GM12874 (cell line): ENCODE measurements around the gene SYNJ2.

Experiments
- TF ChIP-seq, protein P1 (sequence below): IDR thresholded peaks from 2 replicates; pipeline ENCODE4 v1.5.1; 2011; ENCODE audit warnings: low read depth, mild to moderate bottlenecking, control low read depth, low read length, moderate library complexity; ENCODE audit not compliant: insufficient read depth

SYNJ2 gene

DNA sequence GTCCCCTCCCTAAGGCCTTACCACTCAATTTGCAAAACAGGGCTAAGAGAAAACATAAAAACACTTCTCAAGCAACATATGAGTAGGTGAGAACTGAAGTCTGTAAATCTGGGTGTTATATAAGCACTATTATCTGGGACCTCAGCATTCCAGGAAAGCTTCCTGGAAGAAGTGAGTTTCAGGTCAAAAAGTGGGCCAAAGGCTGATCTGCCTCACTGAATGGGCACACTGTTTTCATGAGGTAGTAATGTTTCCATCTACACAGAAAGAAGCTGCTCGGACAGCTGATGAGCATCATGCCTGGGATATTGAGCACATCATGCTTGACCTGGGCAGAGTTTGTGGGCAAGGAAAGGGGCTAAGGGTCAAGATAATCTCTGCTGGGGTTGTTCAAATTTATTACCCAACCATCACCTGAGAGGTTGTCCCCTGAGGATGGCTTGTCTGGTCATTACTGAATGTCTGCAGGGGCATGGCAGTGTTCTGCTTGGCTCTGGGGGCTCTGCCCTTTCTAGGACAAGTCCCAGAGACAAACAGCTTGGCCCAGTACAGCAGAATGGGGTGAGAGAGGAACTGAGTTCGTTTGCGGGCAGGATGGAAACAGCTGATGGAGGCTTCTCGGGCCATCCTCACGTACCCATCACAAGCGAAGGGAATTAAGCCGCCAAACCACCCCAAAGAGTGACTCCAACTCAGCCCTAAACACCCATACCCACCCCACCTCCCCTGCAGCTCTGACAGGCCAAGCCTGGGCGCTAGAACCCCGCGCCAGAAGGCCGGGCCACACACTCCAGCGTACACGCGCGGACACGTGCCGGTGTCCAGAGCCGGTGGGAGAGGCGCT lies 1.2 kb upstream of the SYNJ2 start:
- TF ChIP-seq, protein P1, sequence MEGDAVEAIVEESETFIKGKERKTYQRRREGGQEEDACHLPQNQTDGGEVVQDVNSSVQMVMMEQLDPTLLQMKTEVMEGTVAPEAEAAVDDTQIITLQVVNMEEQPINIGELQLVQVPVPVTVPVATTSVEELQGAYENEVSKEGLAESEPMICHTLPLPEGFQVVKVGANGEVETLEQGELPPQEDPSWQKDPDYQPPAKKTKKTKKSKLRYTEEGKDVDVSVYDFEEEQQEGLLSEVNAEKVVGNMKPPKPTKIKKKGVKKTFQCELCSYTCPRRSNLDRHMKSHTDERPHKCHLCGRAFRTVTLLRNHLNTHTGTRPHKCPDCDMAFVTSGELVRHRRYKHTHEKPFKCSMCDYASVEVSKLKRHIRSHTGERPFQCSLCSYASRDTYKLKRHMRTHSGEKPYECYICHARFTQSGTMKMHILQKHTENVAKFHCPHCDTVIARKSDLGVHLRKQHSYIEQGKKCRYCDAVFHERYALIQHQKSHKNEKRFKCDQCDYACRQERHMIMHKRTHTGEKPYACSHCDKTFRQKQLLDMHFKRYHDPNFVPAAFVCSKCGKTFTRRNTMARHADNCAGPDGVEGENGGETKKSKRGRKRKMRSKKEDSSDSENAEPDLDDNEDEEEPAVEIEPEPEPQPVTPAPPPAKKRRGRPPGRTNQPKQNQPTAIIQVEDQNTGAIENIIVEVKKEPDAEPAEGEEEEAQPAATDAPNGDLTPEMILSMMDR = no peak

GRCh38 chr6:157981132-157981394 lies 600 bp upstream of the SYNJ2 start:
- TF ChIP-seq, protein P1 = no peak

- TF ChIP-seq, protein P1 = no peak
These were observed 469 bp downstream of the SYNJ2 start for GRCh38 chr6:157982102-157982562.

GRCh38 chr6:157982563-157983405 lies 1.1 kb downstream of the SYNJ2 start:
- TF ChIP-seq, protein P1 = no peak

DNA sequence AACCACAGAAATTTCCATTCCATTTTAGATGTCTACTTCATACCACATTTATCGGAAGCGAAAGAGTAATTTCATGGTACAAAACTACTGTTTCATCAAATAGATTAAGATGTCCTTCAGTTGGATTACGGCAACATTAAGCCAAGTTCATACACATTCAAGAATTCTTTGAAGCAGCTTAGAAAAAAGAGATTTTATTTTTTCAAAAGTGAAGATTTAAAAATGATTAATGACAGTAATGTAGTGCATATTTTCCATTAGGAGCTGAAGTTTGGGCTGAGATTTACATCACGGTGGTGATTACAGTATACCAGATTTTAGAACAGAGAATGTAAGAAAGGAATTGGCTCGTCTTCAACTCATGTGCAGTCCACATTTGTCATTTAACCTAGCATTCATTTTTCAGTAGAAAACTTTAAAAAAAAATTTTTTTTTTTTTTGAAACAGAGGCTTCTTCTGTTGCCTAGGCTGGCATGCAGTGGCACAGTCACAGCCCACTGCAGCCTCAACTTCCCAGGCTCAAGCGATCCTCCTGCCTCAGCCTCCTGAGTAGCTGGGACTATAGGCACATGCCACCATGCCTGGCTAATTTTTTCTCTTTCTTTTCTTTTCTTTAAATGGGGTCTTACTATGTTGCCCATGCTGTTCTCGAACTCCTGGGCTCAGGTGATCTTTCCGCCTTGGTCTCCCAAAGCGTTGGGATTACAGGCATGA lies 1.9 kb downstream of the SYNJ2 start:
- TF ChIP-seq, protein P1 = no peak

DNA sequence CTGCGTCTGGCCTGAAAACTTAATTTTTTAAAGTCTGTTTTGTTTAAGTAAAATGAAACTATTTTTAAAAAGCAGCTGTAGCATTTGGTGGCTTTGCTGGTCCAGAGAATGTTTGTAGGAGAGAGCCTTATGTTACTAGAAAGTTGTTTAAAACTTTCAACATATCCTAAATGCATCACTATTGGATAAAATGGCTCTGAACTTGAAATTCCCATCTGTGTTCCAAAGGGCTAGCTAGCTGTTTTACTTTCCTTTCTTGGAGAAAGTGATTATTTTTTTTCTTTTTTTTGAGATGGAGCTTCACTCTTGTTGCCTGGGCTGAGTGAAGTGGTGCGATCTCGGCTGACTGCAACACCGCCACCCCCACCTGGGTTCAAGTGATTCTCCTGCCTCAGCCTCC lies 2.5 kb downstream of the SYNJ2 start:
- TF ChIP-seq, protein P1 = no peak

DNA sequence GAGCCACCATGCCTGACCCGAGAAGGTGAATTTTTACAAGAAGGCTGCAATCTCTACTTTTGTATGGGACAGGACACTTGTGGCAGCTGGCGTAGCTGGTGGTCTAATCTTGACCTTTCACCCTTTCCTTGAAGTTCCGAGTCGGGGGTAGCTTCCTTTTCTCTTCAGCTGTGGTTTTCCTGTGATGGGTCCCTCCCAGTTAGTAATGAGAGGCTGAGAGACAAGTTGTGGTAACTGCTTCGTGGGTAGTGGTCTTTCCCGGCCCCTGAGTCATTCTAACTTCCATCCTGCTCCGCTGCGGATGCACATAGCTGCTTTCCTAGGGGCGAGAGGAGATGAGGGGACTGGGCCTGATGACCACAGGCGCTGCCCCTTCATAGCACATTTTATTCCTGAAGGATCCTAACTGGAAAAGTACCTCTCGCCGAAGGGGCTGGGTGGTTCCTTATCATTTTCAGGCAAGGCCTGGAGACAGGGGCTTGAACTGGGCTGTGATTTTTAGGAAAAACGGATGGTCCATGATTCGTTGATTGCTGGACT lies 3.1 kb downstream of the SYNJ2 start:
- TF ChIP-seq, protein P1 = no peak
